Smooth muscle cell (in vitro differentiated cells): ENCODE data around the gene RPTOR. TPM values are rescaled to one million over a fixed set of nuclear protein-coding genes. Genes with fewer than 3 reads are reported as not detected.
A peak's percentile ranks its signal among the peaks of the same experiment; 100 is the strongest.

ENCODE experiments used
- DNase-seq: peaks from one replicate; lab custom pipeline; 2025; ENCODE audit not compliant: unreplicated experiment; lab: John Stamatoyannopoulos, UW
- H2AFZ ChIP-seq: fragments of 200-600 bp; sonication (generic); 2 replicates; pipeline ENCODE4 v1.6.0; 2016; ENCODE audit warnings: antibody characterized with exemption, low read depth, mild to moderate bottlenecking
- H3F3A ChIP-seq: fragments of 200-600 bp; sonication (generic); 2 replicates; pipeline ENCODE4 v1.6.0; 2017; ENCODE audit warnings: antibody characterized with exemption, low read depth
- H3K27ac ChIP-seq: fragments of 200-600 bp; sonication (generic); 2 replicates; pipeline ENCODE4 v1.5.1; 2016; ENCODE audit warnings: low read depth, mild to moderate bottlenecking
- H3K27me3 ChIP-seq: fragments of 200-600 bp; sonication (generic); 2 replicates; pipeline ENCODE4 v1.6.1; 2016; ENCODE audit warnings: low read depth, mild to moderate bottlenecking
- H3K36me3 ChIP-seq: fragments of 200-600 bp; sonication (generic); 2 replicates; pipeline ENCODE4 v1.5.1; 2016; ENCODE audit warnings: low read depth
- H3K4me1 ChIP-seq: fragments of 200-600 bp; sonication (generic); 2 replicates; pipeline ENCODE4 v1.5.1; 2016; ENCODE audit warnings: low read depth
- H3K4me2 ChIP-seq: fragments of 200-600 bp; sonication (generic); 2 replicates; pipeline ENCODE4 v1.6.0; 2016; ENCODE audit warnings: mild to moderate bottlenecking
- H3K4me3 ChIP-seq: fragments of 200-600 bp; sonication (generic); 2 replicates; pipeline ENCODE4 v1.5.1; 2016; ENCODE audit warnings: mild to moderate bottlenecking
- H3K79me2 ChIP-seq: fragments of 200-600 bp; sonication (generic); 2 replicates; pipeline ENCODE4 v1.6.0; 2016; ENCODE audit warnings: low read depth, mild to moderate bottlenecking
- H3K9ac ChIP-seq: fragments of 200-600 bp; sonication (generic); 2 replicates; pipeline ENCODE4 v1.6.0; 2016; ENCODE audit warnings: low read depth
- H3K9me3 ChIP-seq: fragments of 200-600 bp; sonication (generic); replicated peaks from 2 replicates; pipeline ENCODE4 v1.5.1; 2016; ENCODE audit warnings: low read depth
- H4K20me1 ChIP-seq: fragments of 200-600 bp; sonication (generic); 2 replicates; pipeline ENCODE4 v1.6.0; 2016; ENCODE audit warnings: low read depth
- WGBS: methylation state at CpG from one replicate; pipeline ENCODE4 v1.1.7; 2016; ENCODE audit warnings: low lambda C conversion rate; 5-methylcytosine and 5-hydroxymethylcytosine counted together
- polyA plus RNA-seq: library from polyadenylated mRNA; unstranded; fragments of >200 nt; fragmentation: Nextera tagmentation; extraction: Ambion mirVana; gene quantifications from 2 replicates; pipeline ENCODE4 v1.2.1, GENCODE V29; 2016
- total RNA-seq: library from RNA; depleted of rRNA; stranded (reverse); fragments of >200 nt; gene quantifications from 2 replicates; pipeline ENCODE4 v1.2.3, GENCODE V29; 2014
- TF ChIP-seq, protein P1 (sequence below): fragments of 200-600 bp; sonication (generic); IDR thresholded peaks from 2 replicates; pipeline ENCODE4 v1.5.1; 2017; ENCODE audit warnings: borderline replicate concordance, mild to moderate bottlenecking, antibody characterized with exemption; ENCODE audit not compliant: insufficient read depth, poor library complexity, severe bottlenecking

RPTOR gene
- total and polyA plus RNA-seq, 2 experiments from 2014 or later, result 10.6 to 12.2 TPM

DNA sequence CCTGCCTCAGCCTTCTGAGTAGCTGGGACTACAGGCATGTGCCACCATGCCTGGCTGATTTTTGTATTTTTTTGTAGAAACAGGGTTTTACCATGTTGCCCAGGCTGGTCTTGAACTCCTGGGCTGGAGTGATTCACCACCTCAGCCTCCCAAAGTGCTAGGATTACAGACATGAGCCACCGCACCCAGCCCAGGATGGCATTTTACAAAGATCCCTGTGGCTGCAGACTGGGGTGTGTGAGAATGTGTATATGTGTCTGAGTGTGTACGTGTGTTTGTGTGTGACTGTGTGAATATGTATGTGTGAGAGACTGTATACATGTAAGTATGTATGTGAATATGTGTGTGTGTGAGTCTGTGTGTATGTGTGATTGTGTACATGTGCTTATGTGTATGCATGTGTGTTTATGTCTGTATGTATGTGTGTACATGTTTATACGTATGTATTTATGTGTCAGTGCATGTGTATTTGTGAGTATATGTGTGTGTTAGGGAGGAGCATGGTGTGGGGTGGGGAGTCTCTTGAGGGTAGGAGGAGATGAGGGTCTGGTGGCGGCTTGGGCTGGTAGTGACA, 17.0 kb downstream of the RPTOR start:
- DNase-seq, result no peak
- peak overlapping the region; percentile 27 for H3K4me2 ChIP-seq
- 75% methylated on average over 4 of the region's 4 CpGs for WGBS
- no peak overlapping the region for H3K4me3 ChIP-seq
- no peaks in the 10 kb centered on the region for H3K27me3 ChIP-seq
- no peaks in the 10 kb centered on the region for H3K9me3 ChIP-seq
- H3K4me1 ChIP-seq, result peaks cover 18% of the 10 kb centered on the region
- H3K9ac ChIP-seq, result peak overlapping the region; percentile 64
- TF ChIP-seq, protein P1, sequence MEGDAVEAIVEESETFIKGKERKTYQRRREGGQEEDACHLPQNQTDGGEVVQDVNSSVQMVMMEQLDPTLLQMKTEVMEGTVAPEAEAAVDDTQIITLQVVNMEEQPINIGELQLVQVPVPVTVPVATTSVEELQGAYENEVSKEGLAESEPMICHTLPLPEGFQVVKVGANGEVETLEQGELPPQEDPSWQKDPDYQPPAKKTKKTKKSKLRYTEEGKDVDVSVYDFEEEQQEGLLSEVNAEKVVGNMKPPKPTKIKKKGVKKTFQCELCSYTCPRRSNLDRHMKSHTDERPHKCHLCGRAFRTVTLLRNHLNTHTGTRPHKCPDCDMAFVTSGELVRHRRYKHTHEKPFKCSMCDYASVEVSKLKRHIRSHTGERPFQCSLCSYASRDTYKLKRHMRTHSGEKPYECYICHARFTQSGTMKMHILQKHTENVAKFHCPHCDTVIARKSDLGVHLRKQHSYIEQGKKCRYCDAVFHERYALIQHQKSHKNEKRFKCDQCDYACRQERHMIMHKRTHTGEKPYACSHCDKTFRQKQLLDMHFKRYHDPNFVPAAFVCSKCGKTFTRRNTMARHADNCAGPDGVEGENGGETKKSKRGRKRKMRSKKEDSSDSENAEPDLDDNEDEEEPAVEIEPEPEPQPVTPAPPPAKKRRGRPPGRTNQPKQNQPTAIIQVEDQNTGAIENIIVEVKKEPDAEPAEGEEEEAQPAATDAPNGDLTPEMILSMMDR, result no peak
- H3F3A ChIP-seq, result no peaks in the 10 kb centered on the region
- peak overlapping the region; percentile 90 for H3K27ac ChIP-seq
- H2AFZ ChIP-seq, result no peak overlapping the region
- H3K79me2 ChIP-seq, result peaks cover 40% of the 10 kb centered on the region
- no peaks in the 10 kb centered on the region for H3K36me3 ChIP-seq
- peaks cover 79% of the 10 kb centered on the region for H4K20me1 ChIP-seq

DNA sequence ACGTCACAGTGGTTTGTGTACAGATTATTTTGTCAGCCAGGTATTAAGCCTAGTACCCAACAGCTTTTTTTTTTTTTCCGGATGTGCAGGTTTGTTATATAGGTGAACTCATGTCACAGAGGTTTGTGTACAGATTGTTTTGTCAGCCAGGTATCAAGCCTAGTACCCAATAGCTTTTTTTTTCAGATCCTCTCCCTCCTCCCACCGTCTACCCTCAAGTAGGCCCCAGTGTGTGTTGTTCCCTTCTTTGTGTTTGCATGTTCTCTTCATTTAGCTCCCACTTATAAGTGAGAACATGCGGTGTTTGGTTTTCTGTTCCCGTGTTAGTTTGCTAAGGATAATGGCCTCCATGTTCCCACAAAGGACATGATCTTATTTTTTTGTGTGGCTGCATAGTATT, 19.9 kb downstream of the RPTOR start:
- Histone ChIP-seq H3K27ac (no peak overlapping the region), H2AFZ (no peak overlapping the region), H3F3A (no peaks in the 10 kb centered on the region), H3K27me3 (no peaks in the 10 kb centered on the region), H3K4me2 (no peak overlapping the region), H3K9ac (no peak overlapping the region), H3K4me3 (no peak overlapping the region), H3K4me1 (peaks cover 15% of the 10 kb centered on the region), H3K36me3 (no peaks in the 10 kb centered on the region), H3K9me3 (no peaks in the 10 kb centered on the region), H3K79me2 (peaks cover 51% of the 10 kb centered on the region), H4K20me1 (peaks cover 86% of the 10 kb centered on the region)
- TF ChIP-seq, protein P1, result no peak
- 93% methylated on average over 5 of the region's 5 CpGs for WGBS
- DNase-seq, result no peak

DNA sequence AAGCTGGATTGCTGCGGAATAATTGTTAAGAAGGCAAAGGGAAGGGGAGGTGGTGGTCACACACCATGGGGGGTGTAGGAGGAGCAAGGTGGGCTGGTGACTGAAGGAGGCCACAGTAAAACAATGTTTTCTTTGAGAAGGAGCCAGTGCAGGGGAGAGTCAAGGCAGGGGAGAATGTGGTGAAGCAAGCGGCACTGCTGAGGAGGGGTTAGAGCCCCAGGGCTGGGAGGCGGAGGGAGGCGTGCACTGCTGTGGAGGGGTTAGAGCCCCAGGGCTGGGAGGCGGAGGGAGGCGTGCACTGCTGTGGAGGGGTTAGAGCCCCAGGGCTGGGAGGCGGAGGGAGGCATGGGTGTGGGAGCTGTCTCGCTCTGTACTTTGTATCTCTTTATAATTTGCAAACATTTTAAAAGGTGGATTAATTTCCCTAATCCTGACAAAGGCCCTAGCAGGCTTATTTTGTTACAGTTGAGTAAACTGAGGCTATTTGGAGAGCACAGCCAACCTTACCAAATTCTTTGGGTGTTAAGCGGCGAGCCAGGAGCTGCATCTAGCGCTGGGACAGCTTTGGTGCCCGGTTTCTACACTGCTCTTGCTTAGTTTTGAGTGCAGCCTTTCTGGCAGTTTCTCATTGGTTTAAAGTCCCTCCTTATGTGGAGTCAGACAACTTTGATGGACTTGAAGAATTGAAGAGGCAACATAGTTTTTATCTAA, 20.9 kb downstream of the RPTOR start:
- Histone ChIP-seq H3K9me3 (no peaks in the 10 kb centered on the region), H3K27ac (no peak overlapping the region), H3K4me2 (peak overlapping the region; percentile 40), H3K4me1 (peaks cover 7% of the 10 kb centered on the region), H4K20me1 (peaks cover 86% of the 10 kb centered on the region), H3K27me3 (no peaks in the 10 kb centered on the region), H3K9ac (no peak overlapping the region), H3F3A (no peaks in the 10 kb centered on the region), H3K36me3 (no peaks in the 10 kb centered on the region), H3K4me3 (no peak overlapping the region), H3K79me2 (peaks cover 53% of the 10 kb centered on the region), H2AFZ (no peak overlapping the region)
- DNase-seq, result no peak
- 57% methylated on average over 12 of the region's 12 CpGs for WGBS
- TF ChIP-seq, protein P1, result no peak

DNA sequence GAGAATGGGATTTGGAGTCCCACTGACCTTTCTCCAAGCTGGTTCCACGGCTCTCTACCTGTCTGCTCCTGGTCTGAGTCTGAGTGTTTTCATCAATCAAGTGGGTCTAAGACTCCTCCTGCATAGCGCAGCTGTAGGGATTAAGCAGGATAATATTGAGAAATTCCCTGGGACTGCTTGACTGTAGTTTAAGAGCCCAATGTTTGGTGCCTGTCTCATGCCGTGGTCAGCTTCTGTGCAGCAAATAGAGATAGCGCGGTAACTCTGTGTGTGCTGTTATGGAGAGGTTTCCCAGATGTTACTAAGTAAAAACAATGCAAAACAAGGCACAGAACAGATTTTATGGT, 21.4 kb downstream of the RPTOR start:
- H3F3A ChIP-seq, result no peaks in the 10 kb centered on the region
- no peaks in the 10 kb centered on the region for H3K9me3 ChIP-seq
- peak overlapping the region; percentile 40 for H3K4me2 ChIP-seq
- no peaks in the 10 kb centered on the region for H3K36me3 ChIP-seq
- no peak for DNase-seq
- no peak overlapping the region for H3K27ac ChIP-seq
- H3K9ac ChIP-seq, result no peak overlapping the region
- H3K4me3 ChIP-seq, result no peak overlapping the region
- TF ChIP-seq, protein P1, result no peak
- H2AFZ ChIP-seq, result no peak overlapping the region
- H4K20me1 ChIP-seq, result peaks cover 89% of the 10 kb centered on the region
- H3K27me3 ChIP-seq, result no peaks in the 10 kb centered on the region
- peaks cover 5% of the 10 kb centered on the region for H3K4me1 ChIP-seq
- WGBS, result 36% methylated on average over 5 of the region's 5 CpGs
- peaks cover 56% of the 10 kb centered on the region for H3K79me2 ChIP-seq
